ENCODE measurements around the gene PRKCZ. TPM values are rescaled to one million over a fixed set of nuclear protein-coding genes. Genes with fewer than 3 reads are reported as not detected.

The PRKCZ gene
- total RNA-seq, 1 experiment from 2014 or later = 1.9 TPM

- intact Hi-C loops (cut with micrococcal nuclease; ENCODE audit: unreplicated experiment) = no loop called here
- Histone ChIP-seq H3K36me3 (ENCODE audit: insufficient read depth, low read length, poor library complexity, severe bottlenecking) (no peaks in the 10 kb centered on the region), H3K9me3 (ENCODE audit: low read depth, low read length, poor library complexity, severe bottlenecking) (no peaks in the 10 kb centered on the region), H3K4me1 (ENCODE audit: insufficient read depth, low read length, poor library complexity, severe bottlenecking) (no peaks in the 10 kb centered on the region), H3K4me3 (ENCODE audit: low read depth, low read length, poor library complexity, severe bottlenecking) (no peak overlapping the region), H3K27me3 (replicated peaks; ENCODE audit: insufficient read depth, low read depth, low read length, poor library complexity) (no peaks in the 10 kb centered on the region), H3K27ac (ENCODE audit: low read depth, low read length, poor library complexity, severe bottlenecking) (no peak overlapping the region)
- POLR2A ChIA-PET (ENCODE audit: low non-redundant PET) = no interaction called here
- CTCF ChIA-PET = no interaction called here
- TF ChIP-seq EZH2 (IDR thresholded peaks at IDR 0.05; ENCODE audit: borderline replicate concordance, low read depth, low read length, poor library complexity, severe bottlenecking) (no peak), CTCF (conservative IDR thresholded peaks at IDR 0.05; ENCODE audit: low read depth, low read length) (no peak)
- no peak for DNase-seq (ENCODE audit: low spot score)
- no TSS peak for BruUV-seq (replicated peaks)
Measured at GRCh38 chr1:2168535-2168934, 118.3 kb downstream of the PRKCZ start.

- Histone ChIP-seq H3K27me3 (replicated peaks; ENCODE audit: insufficient read depth, low read depth, low read length, poor library complexity) (no peaks in the 10 kb centered on the region), H3K27ac (ENCODE audit: low read depth, low read length, poor library complexity, severe bottlenecking) (no peak overlapping the region), H3K36me3 (ENCODE audit: insufficient read depth, low read length, poor library complexity, severe bottlenecking) (no peaks in the 10 kb centered on the region), H3K9me3 (ENCODE audit: low read depth, low read length, poor library complexity, severe bottlenecking) (no peaks in the 10 kb centered on the region), H3K4me3 (ENCODE audit: low read depth, low read length, poor library complexity, severe bottlenecking) (no peak overlapping the region), H3K4me1 (ENCODE audit: insufficient read depth, low read length, poor library complexity, severe bottlenecking) (no peaks in the 10 kb centered on the region)
- DNase-seq (ENCODE audit: low spot score) = no peak
- no TSS peak for BruUV-seq (replicated peaks)
- POLR2A ChIA-PET (ENCODE audit: low non-redundant PET) = no interaction called here
- TF ChIP-seq EZH2 (IDR thresholded peaks at IDR 0.05; ENCODE audit: borderline replicate concordance, low read depth, low read length, poor library complexity, severe bottlenecking) (no peak), CTCF (conservative IDR thresholded peaks at IDR 0.05; ENCODE audit: low read depth, low read length) (no peak)
- intact Hi-C loops (cut with micrococcal nuclease; ENCODE audit: unreplicated experiment) = no loop called here
- CTCF ChIA-PET = interaction anchor here (0.7 kb wide), 1 partner anchor 77 kb away, joined by 4 read pairs; no protein-coding TSS in a partner anchor
Measured at GRCh38 chr1:2169200-2169836, 119.1 kb downstream of the PRKCZ start.

GRCh38 chr1:2170211-2170610, 120.0 kb downstream of the PRKCZ start:
- Histone ChIP-seq H3K36me3 (ENCODE audit: insufficient read depth, low read length, poor library complexity, severe bottlenecking) (no peaks in the 10 kb centered on the region), H3K27me3 (replicated peaks; ENCODE audit: insufficient read depth, low read depth, low read length, poor library complexity) (no peaks in the 10 kb centered on the region), H3K4me1 (ENCODE audit: insufficient read depth, low read length, poor library complexity, severe bottlenecking) (no peaks in the 10 kb centered on the region), H3K27ac (ENCODE audit: low read depth, low read length, poor library complexity, severe bottlenecking) (no peak overlapping the region), H3K4me3 (ENCODE audit: low read depth, low read length, poor library complexity, severe bottlenecking) (no peak overlapping the region), H3K9me3 (ENCODE audit: low read depth, low read length, poor library complexity, severe bottlenecking) (no peaks in the 10 kb centered on the region)
- intact Hi-C loops (cut with micrococcal nuclease; ENCODE audit: unreplicated experiment) = no loop called here
- TF ChIP-seq EZH2 (IDR thresholded peaks at IDR 0.05; ENCODE audit: borderline replicate concordance, low read depth, low read length, poor library complexity, severe bottlenecking) = no peak
- TF ChIP-seq CTCF (conservative IDR thresholded peaks at IDR 0.05; ENCODE audit: low read depth, low read length) = no peak
- no peak for DNase-seq (ENCODE audit: low spot score)
- BruUV-seq (replicated peaks) = no TSS peak
- ChIA-PET POLR2A (ENCODE audit: low non-redundant PET) (no interaction called here), CTCF (no interaction called here)
